Neutrophil (primary cell): ENCODE data around the gene RAP1GAP2.
A peak's percentile ranks its signal among the peaks of the same experiment; 100 is the strongest.

Experiments used
- H3K27ac ChIP-seq: fragments of 200-600 bp; sonication (generic); 2 replicates; pipeline ENCODE4 v1.5.1; 2016; ENCODE audit warnings: mild to moderate bottlenecking, moderate library complexity
- H3K27me3 ChIP-seq: fragments of 200-600 bp; sonication (generic); 2 replicates; pipeline ENCODE4 v1.6.0; 2016; ENCODE audit warnings: mild to moderate bottlenecking
- H3K36me3 ChIP-seq: fragments of 200-600 bp; sonication (generic); 2 replicates; pipeline ENCODE4 v1.5.1; 2017
- H3K4me1 ChIP-seq, 2 experiments: fragments of 200-600 bp in 1 of 2; sonication (generic) in 1 of 2; 1 replicate in 1 of 2; 2 replicates in 1 of 2; pipeline versions ENCODE4 v1.5.1 to v1.6.1; 2013 to 2016; ENCODE audit warnings: low read depth in 1 of 2, low read length in 1 of 2, mild to moderate bottlenecking in 1 of 2, moderate library complexity in 1 of 2; ENCODE audit not compliant: control insufficient read depth in 1 of 2, insufficient read depth in 1 of 2
- H3K4me3 ChIP-seq, 2 experiments: fragments of 200-600 bp in 1 of 2; sonication (generic) in 1 of 2; 1 replicate in 1 of 2; 2 replicates in 1 of 2; pipeline ENCODE4 v1.5.1; 2013 to 2016; ENCODE audit warnings: low read depth in 1 of 2, low read length in 1 of 2, mild to moderate bottlenecking in 1 of 2, moderate library complexity in 1 of 2
- H3K9me3 ChIP-seq: fragments of 200-600 bp; sonication (generic); 2 replicates; pipeline ENCODE4 v1.5.1; 2016
- TF ChIP-seq, protein P1 (sequence below): fragments of 200-600 bp; sonication (generic); IDR thresholded peaks from 2 replicates; pipeline ENCODE4 v1.5.1; 2016; ENCODE audit warnings: antibody characterized with exemption

Gene RAP1GAP2

GRCh38 chr17:2798188-2798587 is 1.9 kb downstream of the RAP1GAP2 start:
- H3K9me3 ChIP-seq: no peaks in the 10 kb centered on the region
- peak overlapping the region; percentile 99 for H3K27ac ChIP-seq
- H3K4me1 ChIP-seq: peaks cover 61 to 69% of the 10 kb centered on the region in 2 experiments
- TF ChIP-seq, protein P1, sequence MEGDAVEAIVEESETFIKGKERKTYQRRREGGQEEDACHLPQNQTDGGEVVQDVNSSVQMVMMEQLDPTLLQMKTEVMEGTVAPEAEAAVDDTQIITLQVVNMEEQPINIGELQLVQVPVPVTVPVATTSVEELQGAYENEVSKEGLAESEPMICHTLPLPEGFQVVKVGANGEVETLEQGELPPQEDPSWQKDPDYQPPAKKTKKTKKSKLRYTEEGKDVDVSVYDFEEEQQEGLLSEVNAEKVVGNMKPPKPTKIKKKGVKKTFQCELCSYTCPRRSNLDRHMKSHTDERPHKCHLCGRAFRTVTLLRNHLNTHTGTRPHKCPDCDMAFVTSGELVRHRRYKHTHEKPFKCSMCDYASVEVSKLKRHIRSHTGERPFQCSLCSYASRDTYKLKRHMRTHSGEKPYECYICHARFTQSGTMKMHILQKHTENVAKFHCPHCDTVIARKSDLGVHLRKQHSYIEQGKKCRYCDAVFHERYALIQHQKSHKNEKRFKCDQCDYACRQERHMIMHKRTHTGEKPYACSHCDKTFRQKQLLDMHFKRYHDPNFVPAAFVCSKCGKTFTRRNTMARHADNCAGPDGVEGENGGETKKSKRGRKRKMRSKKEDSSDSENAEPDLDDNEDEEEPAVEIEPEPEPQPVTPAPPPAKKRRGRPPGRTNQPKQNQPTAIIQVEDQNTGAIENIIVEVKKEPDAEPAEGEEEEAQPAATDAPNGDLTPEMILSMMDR: no peak
- H3K36me3 ChIP-seq: peaks cover 28% of the 10 kb centered on the region
- no peaks in the 10 kb centered on the region for H3K27me3 ChIP-seq
- H3K4me3 ChIP-seq: peak overlapping the region; percentile 85 to 91

DNA sequence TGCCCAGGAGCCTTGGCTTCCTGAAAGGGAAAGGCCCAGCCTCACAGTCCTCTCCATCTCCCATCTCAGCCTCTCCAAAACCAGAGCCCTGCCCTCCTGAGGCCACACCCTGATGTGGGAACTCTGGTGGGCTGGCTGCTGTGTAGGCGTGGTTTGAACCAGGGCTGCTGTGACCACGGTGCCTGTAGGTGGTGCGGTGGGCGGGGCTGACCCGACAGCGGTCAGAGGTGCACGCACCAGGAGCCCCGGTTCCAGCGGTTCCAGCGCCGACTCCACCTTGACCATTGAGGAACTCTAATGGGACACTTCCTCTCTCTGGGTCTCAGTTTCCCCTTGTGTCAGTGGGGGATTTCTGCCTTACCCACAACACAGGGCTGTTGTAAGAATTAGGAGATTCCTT is 2.4 kb downstream of the RAP1GAP2 start:
- peaks cover 31% of the 10 kb centered on the region for H3K36me3 ChIP-seq
- TF ChIP-seq, protein P1: no peak
- H3K4me1 ChIP-seq: peaks cover 61 to 69% of the 10 kb centered on the region in 2 experiments
- H3K9me3 ChIP-seq: no peaks in the 10 kb centered on the region
- no peaks in the 10 kb centered on the region for H3K27me3 ChIP-seq
- peak overlapping the region; percentile 20 to 91 for H3K4me3 ChIP-seq
- peak overlapping the region; percentile 99 for H3K27ac ChIP-seq

DNA sequence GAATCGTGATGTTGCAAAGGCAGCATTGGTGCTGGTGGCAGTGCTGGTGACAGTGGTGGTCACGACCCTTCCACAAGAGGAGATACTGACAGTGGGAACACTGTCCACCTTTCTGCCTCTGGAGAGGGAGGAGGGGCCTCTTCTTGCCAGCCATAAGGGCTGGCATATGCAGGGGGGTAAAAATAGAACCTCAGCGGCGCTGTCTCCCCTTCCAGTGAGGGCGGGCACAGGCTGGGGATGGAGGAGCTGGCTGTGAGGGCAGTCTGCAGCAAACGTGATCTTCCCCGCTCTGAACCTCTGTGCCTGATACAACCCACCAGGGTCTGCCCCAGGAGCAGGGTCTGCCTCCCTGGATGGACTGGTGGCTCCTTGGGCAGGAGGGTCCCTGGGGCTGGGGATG is 3.4 kb downstream of the RAP1GAP2 start:
- TF ChIP-seq, protein P1: no peak
- Histone ChIP-seq H3K27me3 (no peaks in the 10 kb centered on the region), H3K9me3 (no peaks in the 10 kb centered on the region), H3K36me3 (peaks cover 41% of the 10 kb centered on the region), H3K4me3 (no peak overlapping the region), H3K27ac (peak overlapping the region; percentile 99), H3K4me1 (peaks cover 54 to 60% of the 10 kb centered on the region in 2 experiments)

DNA sequence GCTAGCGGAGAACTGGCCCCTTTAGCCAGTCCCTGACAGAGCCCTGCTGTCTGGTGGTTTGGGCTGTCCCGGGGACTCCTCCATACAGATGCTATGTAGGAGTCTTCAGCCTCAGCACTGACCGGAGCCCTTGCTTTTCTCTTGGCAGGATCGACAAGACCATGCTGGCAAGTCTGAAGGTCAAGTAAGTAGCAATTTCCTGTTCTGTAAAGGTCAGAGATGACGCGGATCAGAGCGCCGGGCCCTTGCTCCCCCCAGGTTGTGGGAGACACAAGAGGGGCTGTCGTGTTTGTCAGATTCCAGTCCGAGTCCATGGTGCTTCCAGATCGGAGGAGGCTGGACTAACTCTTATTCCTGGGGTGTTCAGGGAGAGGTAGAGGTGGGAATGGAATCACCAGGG is 4.1 kb downstream of the RAP1GAP2 start:
- Histone ChIP-seq H3K36me3 (peaks cover 45% of the 10 kb centered on the region), H3K27me3 (no peaks in the 10 kb centered on the region)

GRCh38 chr17:2801841-2802240 is 5.6 kb downstream of the RAP1GAP2 start:
- Histone ChIP-seq H3K36me3 (peaks cover 55% of the 10 kb centered on the region), H3K4me1 (peaks cover 43 to 44% of the 10 kb centered on the region in 2 experiments), H3K4me3 (no peak overlapping the region), H3K9me3 (no peaks in the 10 kb centered on the region), H3K27ac (no peak overlapping the region), H3K27me3 (no peaks in the 10 kb centered on the region)
- TF ChIP-seq, protein P1: no peak

More for the DNA sequence above, 4.1 kb downstream of the RAP1GAP2 start:
- TF ChIP-seq, protein P1: no peak
- Histone ChIP-seq H3K4me1 (peaks cover 49 to 53% of the 10 kb centered on the region in 2 experiments), H3K9me3 (no peaks in the 10 kb centered on the region), H3K4me3 (no peak overlapping the region), H3K27ac (peak overlapping the region; percentile 99)

GRCh38 chr17:2802574-2802973 is 6.3 kb downstream of the RAP1GAP2 start:
- H3K4me1 ChIP-seq: peaks cover 36 to 39% of the 10 kb centered on the region in 2 experiments
- peak overlapping the region; percentile 63 for H3K27ac ChIP-seq
- TF ChIP-seq, protein P1: no peak
- H3K9me3 ChIP-seq: no peaks in the 10 kb centered on the region
- H3K36me3 ChIP-seq: peaks cover 63% of the 10 kb centered on the region
- no peak overlapping the region for H3K4me3 ChIP-seq
- H3K27me3 ChIP-seq: no peaks in the 10 kb centered on the region
